ENCODE results near the gene GRAMD1B.
"Not testable (repeated sequence)": the region's sequence is repeated elsewhere in the genome, so short reads cannot be mapped to it uniquely, and the experiment has no call there.

Gene GRAMD1B

DNA sequence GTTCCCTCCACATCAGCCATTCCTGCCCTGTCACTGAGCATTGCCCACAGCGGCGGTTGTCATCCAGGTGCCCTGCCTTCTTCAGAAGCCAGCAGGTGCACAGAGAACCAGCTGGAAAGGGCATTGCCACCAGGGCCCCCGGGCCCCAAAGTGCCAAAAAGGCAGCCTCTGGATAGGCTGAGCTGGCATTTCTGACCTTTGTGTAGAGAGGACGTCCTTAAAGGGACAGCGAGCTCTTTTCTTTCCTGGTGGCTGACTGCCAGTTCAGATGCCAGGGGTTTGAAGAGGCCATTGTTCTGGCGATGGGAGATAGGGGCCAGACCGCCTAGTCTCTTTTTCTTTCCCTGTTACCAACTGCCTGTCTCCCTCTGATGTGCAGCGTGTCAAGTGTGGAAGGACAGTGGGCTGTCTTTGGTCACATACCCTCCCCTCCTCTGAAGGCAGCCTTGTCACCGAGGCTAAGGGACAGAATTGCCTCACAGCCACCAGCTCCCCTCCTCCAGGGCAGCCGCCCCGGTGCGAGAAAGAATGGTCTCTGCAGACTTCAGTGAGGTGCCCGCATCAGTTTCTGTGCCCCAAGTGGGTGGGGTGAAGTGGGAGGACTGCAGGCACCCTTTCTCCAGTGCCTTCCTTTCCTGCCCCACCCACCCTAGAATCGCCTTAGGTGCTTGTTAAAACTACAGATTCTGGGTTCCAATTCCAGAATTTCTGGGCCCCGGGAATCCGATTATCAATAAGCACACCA lies 114.7 kb downstream of the GRAMD1B start:
- no peak for DNase-seq

DNA sequence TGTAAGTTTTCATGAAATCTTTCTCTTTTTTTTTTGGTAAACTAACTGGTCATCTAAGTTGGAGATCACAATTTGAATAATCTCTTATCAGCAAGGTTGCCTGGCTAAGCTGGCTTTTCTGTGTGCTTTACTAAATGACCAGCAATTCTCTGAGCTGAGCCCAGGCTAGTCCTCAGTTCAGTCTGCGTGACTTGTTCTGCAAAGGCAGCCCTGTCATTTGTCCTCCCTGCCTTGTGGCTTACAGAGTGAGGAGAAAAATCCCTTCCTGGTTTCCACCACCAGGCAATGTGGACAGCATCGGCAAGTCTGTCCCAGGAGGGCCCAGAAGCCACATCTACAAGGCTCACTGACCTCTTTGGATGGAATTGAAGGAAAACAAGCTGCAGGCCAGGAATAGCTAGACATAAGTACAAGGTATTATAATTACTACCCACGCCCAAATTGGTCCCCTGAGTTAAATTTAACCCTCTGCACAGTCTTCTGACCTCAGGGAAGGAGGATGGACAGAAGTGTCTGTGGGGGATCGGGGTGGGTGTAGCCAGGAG lies 115.7 kb downstream of the GRAMD1B start:
- DNase-seq: no peak

DNA sequence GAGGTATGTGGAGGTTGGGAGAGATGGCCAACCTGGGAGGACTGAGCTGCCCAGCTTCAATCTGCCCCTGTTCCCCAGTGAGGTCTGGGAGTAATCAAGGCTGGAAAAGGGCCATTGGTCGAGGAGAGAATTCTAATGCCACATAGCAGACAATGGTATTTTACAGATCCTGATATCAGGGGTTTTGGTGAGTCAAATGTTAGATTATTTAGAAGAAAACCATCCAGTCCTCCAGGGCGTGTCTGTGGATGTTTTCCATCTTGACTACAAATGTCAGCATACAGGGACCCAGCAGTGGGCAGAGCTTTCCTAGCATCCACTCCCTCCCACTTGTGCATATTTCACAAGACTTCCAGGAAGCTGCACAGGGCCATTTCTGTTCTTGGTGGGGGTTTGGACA lies 116.4 kb downstream of the GRAMD1B start:
- no peak for DNase-seq

DNA sequence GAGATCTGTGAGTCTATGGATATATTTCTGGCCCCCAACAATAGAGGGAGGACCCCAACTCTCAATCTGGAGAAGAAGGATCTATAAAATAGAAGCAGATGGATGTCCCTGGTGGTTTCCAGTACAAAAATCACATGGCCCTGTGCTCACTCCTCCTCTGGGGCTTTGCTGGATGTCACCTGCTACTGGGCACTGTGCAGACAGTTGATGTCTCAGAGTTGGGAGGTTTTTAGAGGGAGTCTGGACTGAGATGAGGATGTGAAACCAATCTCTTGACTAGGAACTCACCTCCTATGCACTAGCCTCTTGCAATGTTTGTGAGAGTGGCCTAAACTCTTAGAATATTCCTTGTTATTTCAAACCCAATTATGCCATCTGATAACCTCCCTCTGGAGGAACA lies 117.1 kb downstream of the GRAMD1B start:
- no peak for DNase-seq

DNA sequence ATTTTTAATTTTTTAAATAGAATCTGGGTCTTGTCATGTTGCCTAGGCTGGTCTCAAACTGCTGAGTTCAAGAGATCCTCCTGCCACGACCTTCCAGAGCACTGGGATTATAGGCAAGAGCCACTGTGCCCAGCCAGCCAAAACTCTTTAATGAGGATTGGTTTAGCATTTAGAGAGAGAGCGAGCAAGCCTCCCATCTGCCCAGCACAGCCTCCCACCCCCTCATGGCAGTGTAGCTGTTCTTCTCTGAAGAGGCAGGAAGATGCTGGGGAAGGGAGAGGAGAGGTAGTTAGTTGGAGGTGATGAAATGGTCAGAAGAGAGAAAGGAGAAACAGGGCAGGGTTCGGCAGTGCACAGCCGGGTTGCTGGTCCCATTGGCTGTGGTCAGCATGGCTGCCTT lies 118.7 kb downstream of the GRAMD1B start:
- no peak for DNase-seq

DNA sequence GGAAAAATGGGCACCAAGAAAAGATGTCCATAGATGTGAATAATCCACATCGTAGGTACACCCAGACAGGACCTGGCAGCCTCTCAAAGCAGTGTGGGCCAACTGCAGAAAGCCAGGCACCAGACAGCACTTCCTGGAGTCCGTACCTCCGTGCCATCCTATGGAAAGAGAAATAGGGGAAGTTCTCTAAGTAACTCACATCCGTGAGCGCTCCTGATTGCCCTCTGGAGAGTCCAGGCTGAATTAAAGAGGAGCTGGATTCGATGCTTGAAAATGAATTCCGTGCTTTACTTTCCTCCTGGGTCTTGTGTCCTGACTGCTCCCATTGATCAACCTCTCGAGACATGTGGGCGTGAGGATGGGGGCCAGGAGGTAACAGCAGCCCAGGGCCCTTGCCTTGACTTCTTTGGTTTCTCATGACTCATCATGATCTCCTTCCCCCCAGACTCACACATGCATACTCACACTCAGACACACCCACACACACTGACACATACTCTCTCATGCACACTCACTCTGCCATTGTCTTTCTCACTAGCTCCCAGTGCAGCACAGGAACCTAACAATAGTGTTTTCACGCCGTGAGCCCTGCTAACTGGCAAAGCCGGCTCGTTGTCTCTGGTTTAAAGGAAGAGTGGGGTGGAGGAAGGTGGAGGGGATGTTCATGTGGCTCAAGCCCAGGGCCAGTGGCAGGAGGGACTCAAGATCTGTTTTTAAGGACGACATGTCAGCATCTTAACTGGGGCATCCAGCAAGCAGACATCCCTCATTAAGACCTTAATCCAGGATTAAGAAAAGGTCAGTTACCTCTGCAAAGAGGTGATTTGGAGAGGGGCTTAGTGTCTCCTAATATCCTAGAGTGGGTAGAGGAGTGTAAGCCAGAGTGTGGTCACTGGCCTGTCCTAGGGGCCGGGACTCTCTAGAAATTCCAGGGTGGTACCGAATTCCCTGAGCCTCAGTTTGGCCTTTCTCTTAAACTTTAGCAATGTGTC lies 120.2 kb downstream of the GRAMD1B start:
- no peak for DNase-seq

DNA sequence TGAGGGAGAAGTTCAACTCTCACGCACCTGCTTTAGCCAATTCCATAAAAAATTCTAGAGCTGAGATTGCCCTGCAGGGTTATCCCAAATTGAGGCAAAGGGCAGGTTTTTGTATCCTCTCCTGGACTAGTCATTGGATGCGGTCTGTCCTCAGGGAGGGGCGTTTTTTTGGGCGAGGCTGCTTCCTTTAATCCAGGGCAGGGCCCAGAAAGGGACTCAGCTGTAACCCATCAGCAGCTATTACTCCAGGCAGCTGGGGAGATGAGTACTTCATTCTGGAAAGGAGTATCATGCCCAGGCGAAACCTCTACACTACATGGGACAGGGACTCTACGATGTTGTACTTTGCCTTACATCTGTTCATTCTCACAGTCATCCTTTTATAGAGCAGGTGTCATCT lies 121.0 kb downstream of the GRAMD1B start:
- no peak for DNase-seq

DNA sequence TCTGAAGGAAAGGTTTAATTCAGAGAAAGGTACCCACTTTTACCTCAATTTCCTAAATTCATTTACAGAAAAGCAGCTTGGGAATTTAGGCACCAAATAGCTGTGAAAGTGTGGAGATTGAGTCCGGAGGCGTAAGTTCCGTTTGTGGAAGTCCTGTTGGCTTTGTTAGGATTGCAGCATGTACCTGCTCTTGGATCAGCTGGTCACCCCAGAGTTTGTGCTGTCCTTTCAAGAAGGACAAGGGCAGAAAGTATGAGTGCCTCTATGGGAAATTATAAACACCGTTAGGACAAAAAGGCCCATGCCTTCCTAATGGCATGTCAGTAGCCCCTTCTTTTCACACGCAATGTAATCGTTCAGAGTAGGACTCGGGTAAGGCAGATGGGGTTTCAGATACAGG lies 126.6 kb downstream of the GRAMD1B start:
- DNase-seq: no peak

DNA sequence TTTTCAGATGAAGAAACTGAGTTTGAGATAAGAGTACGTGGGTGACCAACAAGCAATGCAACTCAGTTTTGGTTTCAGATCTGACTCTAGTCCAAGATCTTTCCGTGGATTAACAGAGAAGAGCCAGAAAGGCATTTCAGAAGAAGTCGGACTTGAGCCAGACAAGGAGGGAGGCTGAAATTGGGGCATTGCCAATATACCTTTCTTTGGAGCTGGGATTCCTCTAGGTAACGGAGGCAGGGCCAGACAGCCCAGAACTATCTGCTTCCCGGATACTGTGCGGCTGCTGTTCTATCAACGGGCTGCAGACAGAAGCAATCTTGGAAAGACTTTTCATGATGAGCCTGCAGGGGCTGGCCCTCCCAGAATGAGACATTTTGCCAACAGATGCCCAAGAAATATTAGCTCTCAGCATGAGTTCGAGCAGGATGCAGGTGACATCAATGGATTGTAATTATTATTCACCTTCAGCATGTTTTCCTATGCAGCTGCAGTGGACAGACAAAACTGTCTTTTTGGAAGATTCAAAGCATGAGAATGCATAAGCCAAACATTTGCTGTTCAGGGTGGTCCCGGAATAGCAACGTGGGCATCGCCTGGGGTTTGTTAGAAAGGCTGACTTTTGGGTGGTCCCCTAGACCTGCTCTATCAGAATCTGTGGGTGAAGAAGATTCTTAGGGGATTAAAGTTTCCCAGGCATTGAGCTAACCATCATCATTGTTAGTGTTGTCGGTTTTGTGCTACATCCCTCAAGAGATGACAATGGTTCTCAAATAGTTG lies 128.7 kb downstream of the GRAMD1B start:
- no peak for DNase-seq

DNA sequence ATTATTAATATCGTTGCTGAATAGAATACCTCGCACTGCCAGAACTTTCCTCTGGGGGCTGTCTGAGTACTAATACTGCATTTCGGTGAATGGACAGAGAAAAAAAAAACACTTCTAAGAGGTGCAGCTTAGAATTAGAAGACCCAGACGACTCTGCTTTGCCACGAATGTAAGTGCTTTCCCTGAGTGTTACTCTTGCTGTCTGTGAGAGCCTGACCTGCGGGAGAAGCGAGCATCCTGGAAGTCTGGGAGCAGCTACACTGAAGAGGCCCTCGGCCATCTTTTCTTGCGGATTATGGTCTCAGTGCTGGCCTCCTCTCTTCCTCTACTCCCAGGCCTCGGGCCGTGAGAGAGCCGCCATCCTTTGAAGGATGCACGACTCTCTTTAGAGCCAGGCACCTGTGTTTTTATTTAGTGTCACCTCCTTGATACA lies 129.5 kb downstream of the GRAMD1B start:
- no peak for DNase-seq

DNA sequence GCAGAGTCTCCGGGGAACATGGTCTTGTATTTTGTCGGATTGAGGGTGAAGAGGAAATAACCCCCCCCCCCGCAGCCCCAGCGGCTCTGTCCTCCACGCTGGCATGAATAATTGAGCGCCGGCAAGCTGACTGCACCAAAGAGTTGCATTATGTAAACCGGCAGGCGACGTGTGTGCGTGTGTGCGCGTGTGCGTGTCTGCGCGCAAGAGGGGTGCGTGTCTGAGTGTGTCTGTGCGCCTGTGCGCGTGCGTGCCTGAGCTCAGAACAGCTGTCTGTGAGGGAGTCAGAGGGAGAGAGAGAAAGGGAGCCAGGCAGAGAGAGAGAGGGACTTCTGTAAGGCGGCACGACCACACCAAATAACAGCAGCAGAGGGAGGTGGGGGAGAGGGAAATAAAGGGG lies 129.9 kb downstream of the GRAMD1B start:
- peak in 1 of 2 donors; percentile 43 for DNase-seq

DNA sequence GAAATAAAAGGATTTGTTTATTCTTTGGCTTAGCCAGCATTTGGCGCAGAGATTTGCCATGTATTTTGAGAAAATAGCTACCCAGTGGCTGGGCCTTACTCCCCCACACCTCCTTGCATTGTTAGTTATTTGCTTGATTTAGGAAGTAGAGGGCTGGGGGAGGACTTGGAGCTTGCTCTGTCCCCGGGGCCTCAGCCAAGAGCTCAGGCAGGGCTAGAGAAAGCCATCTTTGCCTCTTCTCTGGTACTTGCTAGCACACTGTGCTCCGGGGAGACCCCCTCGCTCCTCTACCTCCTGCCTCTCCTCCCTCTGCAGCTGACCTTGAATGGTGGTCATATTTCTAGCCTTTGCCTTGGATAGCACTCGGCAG lies 131.3 kb downstream of the GRAMD1B start:
- DNase-seq: no peak

DNA sequence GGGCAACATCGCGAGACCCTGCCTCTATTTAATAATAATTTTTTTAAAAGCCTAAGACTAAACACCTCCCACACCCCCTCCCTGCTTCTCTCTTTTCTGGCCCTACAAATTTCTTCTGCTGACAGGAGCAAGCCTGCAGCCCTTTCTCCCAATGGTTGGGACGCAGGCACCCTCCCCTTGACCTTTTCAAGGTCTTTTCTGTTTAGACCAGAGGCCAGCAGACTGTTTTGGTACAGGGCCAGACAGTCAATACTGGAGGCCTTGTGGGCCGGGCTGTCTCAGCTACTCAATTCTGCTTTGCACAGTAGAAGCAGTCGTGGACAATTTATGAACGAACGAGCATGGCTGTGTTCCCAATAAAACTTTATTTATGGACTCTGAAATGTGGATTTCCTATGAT lies 132.1 kb downstream of the GRAMD1B start:
- no peak for DNase-seq

DNA sequence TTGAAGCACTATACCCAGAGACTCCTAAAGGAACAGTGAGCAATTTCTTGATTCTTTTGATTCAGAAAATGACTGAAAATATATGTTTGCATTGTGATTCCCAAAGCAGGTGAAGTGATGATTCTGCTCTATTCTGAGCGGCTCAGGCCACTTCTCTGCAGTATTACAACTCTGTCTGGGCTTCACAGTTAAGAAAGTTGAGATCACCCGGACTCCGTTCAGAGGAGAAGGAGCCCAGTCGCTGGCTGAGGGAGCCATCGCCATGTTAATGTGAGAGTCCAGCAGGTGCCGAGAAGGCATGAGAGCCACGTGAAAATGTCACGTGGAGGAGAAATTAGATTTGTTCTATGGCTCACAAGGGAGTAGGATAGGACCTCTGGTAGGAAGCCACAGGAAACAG lies 132.8 kb downstream of the GRAMD1B start:
- DNase-seq: no peak

DNA sequence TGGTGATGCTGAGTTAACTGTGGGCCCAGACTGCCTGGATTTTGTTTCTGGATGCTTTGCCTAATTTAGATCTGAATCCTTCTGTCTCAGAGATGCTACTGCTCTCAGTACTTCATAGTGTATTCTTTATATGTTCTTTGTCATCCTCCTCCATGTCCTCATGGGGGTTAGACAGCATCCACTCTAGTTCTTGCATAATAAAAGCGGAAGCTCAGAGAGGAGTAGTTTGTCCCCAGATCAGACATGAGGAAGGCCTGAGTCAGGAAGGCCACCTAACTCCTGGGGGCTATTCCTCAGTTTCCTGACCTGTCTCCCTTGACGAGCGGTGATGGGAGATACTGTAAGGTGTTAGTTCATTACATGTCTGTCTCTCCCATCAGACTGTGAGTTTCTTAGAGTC lies 134.2 kb downstream of the GRAMD1B start:
- DNase-seq: no peak

DNA sequence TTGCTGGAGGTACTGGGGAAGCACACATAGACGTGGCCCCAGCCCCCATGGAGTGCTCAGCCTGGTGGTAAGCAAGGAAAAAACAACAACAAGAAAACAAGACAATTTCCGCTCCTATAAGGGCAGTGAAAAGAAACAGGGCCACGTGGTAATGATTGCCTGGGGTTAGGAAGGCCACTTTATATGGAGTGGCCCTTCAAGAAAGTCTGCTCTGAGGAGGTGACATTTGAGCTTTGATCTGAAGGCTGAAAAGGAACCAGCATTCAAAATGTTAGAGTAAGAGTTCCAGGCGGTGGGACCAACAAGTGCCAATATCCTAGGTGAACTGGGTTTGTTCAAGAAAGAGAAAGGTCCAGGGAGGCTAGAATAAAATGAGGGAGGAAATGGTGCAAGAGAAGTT lies 136.8 kb downstream of the GRAMD1B start:
- DNase-seq: no peak

DNA sequence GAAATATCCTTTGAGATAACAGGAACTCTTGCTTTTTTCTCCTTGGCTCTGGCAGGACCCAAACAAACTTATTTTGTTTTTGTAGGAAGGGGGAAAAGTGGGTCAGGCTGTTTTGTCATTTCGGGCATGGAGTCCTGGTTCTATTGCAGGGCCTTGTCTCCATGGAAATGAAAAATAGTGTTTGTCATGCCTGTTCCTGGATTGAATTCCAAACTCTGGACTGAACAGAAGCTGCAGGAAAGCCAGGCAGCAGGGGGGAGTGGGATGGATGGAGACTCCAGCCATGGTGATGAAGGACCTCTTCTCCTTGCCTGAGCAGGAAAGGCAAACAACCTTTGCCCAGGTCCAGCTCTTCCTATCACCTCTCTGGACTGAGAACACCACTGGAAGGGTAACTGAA lies 137.4 kb downstream of the GRAMD1B start:
- DNase-seq: no peak

DNA sequence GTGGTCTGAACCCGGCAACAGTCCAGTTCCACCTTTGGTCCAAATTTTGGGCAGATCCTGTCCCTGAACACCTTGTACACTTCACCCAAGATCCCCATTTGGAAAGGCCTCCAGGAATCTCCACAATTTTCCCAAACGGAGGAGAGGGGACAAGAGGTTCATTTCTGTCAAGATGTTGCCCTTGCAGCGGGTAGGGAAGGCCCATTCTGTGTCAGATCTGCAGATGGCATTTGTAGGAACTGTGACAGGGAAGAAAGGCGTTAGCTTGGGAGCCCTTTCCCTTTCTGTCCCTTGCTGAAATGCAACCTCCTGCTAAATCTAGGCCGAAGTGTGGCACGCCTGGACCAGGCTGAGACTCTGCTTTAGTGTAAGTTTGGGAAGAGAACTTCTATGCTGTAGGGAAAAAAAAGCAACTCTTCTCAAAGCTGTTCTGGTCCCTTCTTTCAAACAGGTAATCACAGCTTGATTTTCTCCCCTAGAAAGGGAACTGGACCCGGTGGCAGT lies 138.3 kb downstream of the GRAMD1B start:
- DNase-seq: no peak

DNA sequence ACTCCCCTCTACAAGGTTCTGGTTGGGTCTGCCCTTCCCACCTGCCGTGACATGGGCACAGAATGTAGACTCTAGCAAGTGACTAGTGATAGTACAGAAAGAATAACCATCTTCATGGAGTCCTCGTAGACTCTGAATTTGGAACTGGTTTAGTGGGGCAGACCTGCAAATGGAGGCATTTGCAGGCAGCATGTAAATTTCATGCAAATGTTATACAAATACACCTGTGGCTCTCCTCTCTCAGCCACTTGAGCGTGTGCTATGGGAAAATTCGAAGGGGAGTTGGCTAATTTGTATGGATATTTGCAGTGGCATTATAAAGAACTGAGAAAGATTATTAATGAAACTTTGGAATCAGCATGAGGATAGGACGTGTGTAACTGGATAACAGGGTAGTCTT lies 139.3 kb downstream of the GRAMD1B start:
- DNase-seq: no peak

DNA sequence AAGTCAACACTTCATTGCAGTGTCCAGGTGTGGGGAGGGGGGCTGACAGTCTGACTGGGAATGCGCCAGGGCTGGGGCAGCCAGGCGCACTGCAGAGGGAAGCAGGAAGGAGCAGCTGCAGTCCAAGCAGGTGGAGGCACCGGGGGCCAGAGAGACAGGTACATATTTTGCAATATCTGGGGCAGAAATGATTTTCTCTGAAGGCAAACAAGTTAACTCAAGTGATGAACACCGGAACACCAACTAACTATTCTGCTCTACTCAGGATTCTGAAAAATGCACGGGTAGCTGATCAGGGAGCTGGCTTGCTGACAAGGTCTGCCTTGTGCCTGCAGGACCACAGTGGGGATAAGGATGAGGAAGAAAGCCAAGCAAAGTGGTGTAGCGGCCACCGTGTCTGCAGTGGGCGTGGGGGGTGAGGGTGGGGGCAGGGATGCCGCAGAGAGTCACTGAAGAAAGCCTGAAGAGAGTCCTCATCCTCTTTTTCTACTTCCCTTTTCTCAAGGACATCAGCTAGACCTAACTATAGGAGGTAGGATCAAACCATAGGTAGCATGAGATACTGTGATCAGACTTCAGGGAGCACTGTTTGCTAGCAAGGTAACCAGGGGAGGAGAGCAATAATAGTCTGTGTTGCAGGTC lies 141.0 kb downstream of the GRAMD1B start:
- no peak for DNase-seq

DNA sequence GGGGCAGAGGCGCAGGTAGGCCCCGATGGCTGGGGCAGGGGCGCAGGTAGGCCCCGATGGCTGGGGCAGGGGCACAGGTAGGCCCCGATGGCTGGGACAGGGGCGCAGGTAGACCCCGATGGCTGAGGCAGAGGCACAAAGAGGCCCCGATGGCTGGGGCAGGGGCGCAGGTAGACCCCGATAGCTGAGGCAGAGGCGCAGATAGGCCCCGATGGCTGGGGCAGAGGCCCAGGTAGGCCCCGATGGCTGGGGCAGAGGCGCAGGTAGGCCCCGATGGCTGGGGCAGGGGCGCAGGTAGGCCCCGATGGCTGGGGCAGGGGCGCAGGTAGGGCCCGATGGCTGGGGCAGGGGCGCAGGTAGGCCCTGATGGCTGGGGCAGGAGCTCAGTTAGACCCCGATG lies 142.7 kb downstream of the GRAMD1B start:
- not testable (repeated sequence) for DNase-seq

DNA sequence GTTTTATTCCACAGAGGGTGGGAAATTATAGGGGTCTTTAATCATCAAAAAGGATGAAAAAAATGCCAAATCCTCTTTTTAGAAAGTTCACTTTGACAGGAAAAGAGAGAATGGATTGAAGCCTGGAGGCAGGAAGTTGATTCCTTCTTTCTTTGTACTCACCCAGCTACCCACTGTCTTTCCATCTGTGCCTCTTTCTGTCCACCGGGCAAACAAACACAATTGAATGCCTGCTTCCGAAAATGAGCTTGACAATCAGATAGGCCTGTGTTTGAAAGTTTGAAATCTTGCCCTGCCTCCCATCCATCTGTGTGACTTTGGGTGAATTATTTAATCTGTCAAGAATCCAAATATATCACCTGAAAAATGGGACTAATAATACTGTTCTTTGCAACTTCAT lies 143.2 kb downstream of the GRAMD1B start:
- DNase-seq: no peak
